SU-DHL-6 (cell line): ENCODE results near the gene PDGFA.

Source experiments
- H2AFZ ChIP-seq: fragments of 200-600 bp; sonication (generic); 2 replicates; pipeline ENCODE4 v1.6.1; 2014; ENCODE audit warnings: low read depth, mild to moderate bottlenecking, moderate library complexity, mixed read lengths, antibody characterized with exemption, low read length; ENCODE audit not compliant: severe bottlenecking
- H3F3A ChIP-seq: fragments of 200-600 bp; shearing (Covaris generic); 2 replicates; pipeline ENCODE4 v1.6.0; 2016; ENCODE audit warnings: antibody characterized with exemption, mild to moderate bottlenecking; ENCODE audit not compliant: insufficient read depth
- H3K27ac ChIP-seq: fragments of 200-600 bp; sonication (generic); 2 replicates; pipeline ENCODE4 v1.5.1; 2016; ENCODE audit warnings: low read depth, mild to moderate bottlenecking, low read length, moderate library complexity, mixed read lengths
- H3K27me3 ChIP-seq: fragments of 200-600 bp; sonication (generic), shearing (Covaris generic); 2 replicates; pipeline ENCODE4 v1.6.0; 2014; ENCODE audit warnings: mild to moderate bottlenecking, low read length
- H3K36me3 ChIP-seq: fragments of 200-600 bp; sonication (generic); 2 replicates; pipeline ENCODE4 v1.6.1; 2014; ENCODE audit warnings: mild to moderate bottlenecking, low read length, mixed read lengths
- H3K4me2 ChIP-seq: fragments of 300-600, 200-600 bp; shearing (Covaris generic), sonication (generic); 2 replicates; pipeline ENCODE4 v1.6.0; 2014; ENCODE audit warnings: low read length, low read depth, mild to moderate bottlenecking; ENCODE audit not compliant: poor library complexity, severe bottlenecking
- H3K4me3 ChIP-seq: fragments of 200-600 bp; sonication (generic); 2 replicates; pipeline ENCODE4 v1.5.1; 2014; ENCODE audit warnings: antibody characterized with exemption, low read length, mild to moderate bottlenecking, mixed read lengths; ENCODE audit not compliant: insufficient read depth, poor library complexity, severe bottlenecking
- H3K79me2 ChIP-seq: fragments of 200-600 bp; sonication (generic); 2 replicates; pipeline ENCODE4 v1.6.1; 2014; ENCODE audit warnings: mild to moderate bottlenecking, low read length, moderate library complexity; ENCODE audit not compliant: insufficient read depth
- H3K9ac ChIP-seq: fragments of 200-600 bp; sonication (generic); 2 replicates; pipeline ENCODE4 v1.7.0; 2014; ENCODE audit warnings: mild to moderate bottlenecking, low read length
- H3K9me2 ChIP-seq: fragments of 200-600 bp; sonication (generic); replicated peaks from 2 replicates; pipeline ENCODE4 v1.6.1; 2014; ENCODE audit warnings: low read length; ENCODE audit not compliant: insufficient read depth
- H3K9me3 ChIP-seq: fragments of 200-600 bp; sonication (generic); 2 replicates; pipeline ENCODE4 v1.6.1; 2014; ENCODE audit warnings: low read length, mixed read lengths; ENCODE audit not compliant: insufficient read depth
- H4K20me1 ChIP-seq: fragments of 200-600 bp; sonication (generic); 2 replicates; pipeline ENCODE4 v1.6.1; 2014; ENCODE audit warnings: low read depth, mild to moderate bottlenecking, antibody characterized with exemption, low read length, moderate library complexity, mixed read lengths
- CTCF ChIP-seq: fragments of 200-600 bp; sonication (generic); IDR thresholded peaks from one replicate; pipeline ENCODE4 v1.5.1; 2017; ENCODE audit warnings: antibody characterized with exemption, mild to moderate bottlenecking, low read length, moderate library complexity; ENCODE audit not compliant: insufficient read depth, poor library complexity, severe bottlenecking
- EZH2phosphoT487 ChIP-seq: fragments of 200-600 bp; sonication (generic), shearing (Covaris generic); conservative IDR thresholded peaks from 2 replicates; pipeline ENCODE4 v1.6.1; 2018; ENCODE audit warnings: mild to moderate bottlenecking, antibody characterized with exemption, low read length, moderate library complexity, mixed read lengths

PDGFA gene

GRCh38 chr7:522951-523314, 3.3 kb upstream of the PDGFA start:
- Histone ChIP-seq H3K27me3 (no peaks in the 10 kb centered on the region), H2AFZ (no peak overlapping the region), H3F3A (no peaks in the 10 kb centered on the region), H3K27ac (no peak overlapping the region), H3K36me3 (no peaks in the 10 kb centered on the region), H3K9ac (no peak overlapping the region), H3K9me3 (no peaks in the 10 kb centered on the region), H3K4me2 (no peak overlapping the region), H3K79me2 (no peaks in the 10 kb centered on the region), H4K20me1 (no peaks in the 10 kb centered on the region), H3K4me3 (no peak overlapping the region), H3K9me2 (no peaks in the 10 kb centered on the region)
- TF ChIP-seq EZH2phosphoT487: no peak
- TF ChIP-seq CTCF: no peak

GRCh38 chr7:522071-522950, 2.7 kb upstream of the PDGFA start:
- TF ChIP-seq EZH2phosphoT487 (peak; percentile 86; the same call in 1 of the 2 replicates), CTCF (no peak)
- H2AFZ ChIP-seq: no peak overlapping the region

GRCh38 chr7:521221-522070, 1.8 kb upstream of the PDGFA start:
- no peaks in the 10 kb centered on the region for H3K9me3 ChIP-seq
- H3K4me2 ChIP-seq: no peak overlapping the region
- no peak overlapping the region for H3K27ac ChIP-seq
- no peaks in the 10 kb centered on the region for H3K9me2 ChIP-seq
- no peaks in the 10 kb centered on the region for H4K20me1 ChIP-seq
- no peaks in the 10 kb centered on the region for H3K27me3 ChIP-seq
- H3F3A ChIP-seq: no peaks in the 10 kb centered on the region
- no peak overlapping the region for H3K4me3 ChIP-seq
- TF ChIP-seq EZH2phosphoT487: no peak
- TF ChIP-seq CTCF: no peak
- H2AFZ ChIP-seq: no peak overlapping the region
- H3K79me2 ChIP-seq: no peaks in the 10 kb centered on the region
- H3K9ac ChIP-seq: no peak overlapping the region
- no peaks in the 10 kb centered on the region for H3K36me3 ChIP-seq

More at GRCh38 chr7:522071-522950, 2.7 kb upstream of the PDGFA start:
- H3K36me3 ChIP-seq: no peaks in the 10 kb centered on the region
- no peaks in the 10 kb centered on the region for H3K9me2 ChIP-seq
- H3K4me3 ChIP-seq: no peak overlapping the region
- no peak overlapping the region for H3K27ac ChIP-seq
- no peaks in the 10 kb centered on the region for H3F3A ChIP-seq
- H3K9ac ChIP-seq: no peak overlapping the region
- H3K27me3 ChIP-seq: no peaks in the 10 kb centered on the region
- H3K79me2 ChIP-seq: no peaks in the 10 kb centered on the region
- no peaks in the 10 kb centered on the region for H4K20me1 ChIP-seq
- no peaks in the 10 kb centered on the region for H3K9me3 ChIP-seq
- no peak overlapping the region for H3K4me2 ChIP-seq
